GM19025 (cell line): Measurements from ENCODE around the gene PRKG1.
"Not testable (repeated sequence)": the region's sequence is repeated elsewhere in the genome, so short reads cannot be mapped to it uniquely, and the experiment has no call there.

Experiments used
- ATAC-seq: cut with Tn5 transposase; IDR thresholded peaks from one replicate; pipeline ENCODE4 v1.9.1; 2021; ENCODE audit warnings: mild to moderate bottlenecking, low read depth, moderate library complexity; ENCODE audit not compliant: unreplicated experiment

PRKG1 gene

GRCh38 chr10:51405580-51406351 is 331.5 kb downstream of the PRKG1 start:
- no peak for ATAC-seq

GRCh38 chr10:51406581-51406980 is 332.3 kb downstream of the PRKG1 start:
- no peak for ATAC-seq

GRCh38 chr10:51416494-51416893 is 342.2 kb downstream of the PRKG1 start:
- no peak for ATAC-seq

GRCh38 chr10:51419196-51420093 is 345.2 kb downstream of the PRKG1 start:
- no peak for ATAC-seq

GRCh38 chr10:51421853-51422252 is 347.6 kb downstream of the PRKG1 start:
- ATAC-seq, result no peak

GRCh38 chr10:51422311-51423120 is 348.2 kb downstream of the PRKG1 start:
- no peak for ATAC-seq

GRCh38 chr10:51423121-51423452 is 348.8 kb downstream of the PRKG1 start:
- no peak for ATAC-seq

- ATAC-seq, result no peak
Observed at GRCh38 chr10:51425431-51425830, 351.1 kb downstream of the PRKG1 start.

- ATAC-seq, result no peak
Observed at GRCh38 chr10:51427758-51428157, 353.5 kb downstream of the PRKG1 start.

- no peak for ATAC-seq
Observed at GRCh38 chr10:51430506-51430905, 356.2 kb downstream of the PRKG1 start.

- no peak for ATAC-seq
Observed at GRCh38 chr10:51433949-51434475, 359.7 kb downstream of the PRKG1 start.

- no peak for ATAC-seq
Observed at GRCh38 chr10:51436805-51437204, 362.5 kb downstream of the PRKG1 start.

- no peak for ATAC-seq
Observed at GRCh38 chr10:51439645-51440044, 365.4 kb downstream of the PRKG1 start.

GRCh38 chr10:51445588-51445987 is 371.3 kb downstream of the PRKG1 start:
- no peak for ATAC-seq

GRCh38 chr10:51447119-51447518 is 372.8 kb downstream of the PRKG1 start:
- no peak for ATAC-seq

- not testable (repeated sequence) for ATAC-seq
Observed at GRCh38 chr10:51455762-51456161, 381.5 kb downstream of the PRKG1 start.

- ATAC-seq, result no peak
Observed at GRCh38 chr10:51459476-51459875, 385.2 kb downstream of the PRKG1 start.

- no peak for ATAC-seq
Observed at GRCh38 chr10:51462076-51462779, 387.9 kb downstream of the PRKG1 start.

GRCh38 chr10:51468424-51468823 is 394.1 kb downstream of the PRKG1 start:
- ATAC-seq, result no peak

- ATAC-seq, result no peak
Observed at GRCh38 chr10:51469686-51470085, 395.4 kb downstream of the PRKG1 start.
